Effector memory CD4-positive, alpha-beta T cell (primary cell): ENCODE results near the gene CLDN22.

Experiments
- DNase-seq, 3 donors: peaks; one replicate each; pipeline ENCODE4 v3.0.0-alpha.2; 2020
- H3K27ac ChIP-seq: 2 replicates; pipeline ENCODE4 v1.7.0; 2013; ENCODE audit warnings: mild to moderate bottlenecking, low read length, moderate library complexity; ENCODE audit not compliant: insufficient read depth, poor library complexity, severe bottlenecking
- H3K27me3 ChIP-seq: replicated peaks from 2 replicates; pipeline ENCODE4 v1.7.0; 2013; ENCODE audit warnings: mild to moderate bottlenecking, low read length; ENCODE audit not compliant: insufficient read depth, control insufficient read depth, poor library complexity, severe bottlenecking
- H3K36me3 ChIP-seq: 2 replicates; pipeline ENCODE4 v1.7.0; 2013; ENCODE audit warnings: mild to moderate bottlenecking, low read length, moderate library complexity; ENCODE audit not compliant: control insufficient read depth, insufficient read depth
- H3K4me1 ChIP-seq: 2 replicates; pipeline ENCODE4 v1.7.0; 2013; ENCODE audit warnings: low read length, mild to moderate bottlenecking; ENCODE audit not compliant: control insufficient read depth, insufficient read depth, poor library complexity, severe bottlenecking
- H3K4me3 ChIP-seq: 2 replicates; pipeline ENCODE4 v1.7.0; 2013; ENCODE audit warnings: low read length, low read depth, mild to moderate bottlenecking; ENCODE audit not compliant: insufficient read depth, poor library complexity, severe bottlenecking
- H3K9me3 ChIP-seq: 2 replicates; pipeline ENCODE4 v1.7.0; 2013; ENCODE audit warnings: mild to moderate bottlenecking, low read length, moderate library complexity; ENCODE audit not compliant: control insufficient read depth

CLDN22 gene

GRCh38 chr4:183347566-183347965 is 27.5 kb upstream of the CLDN22 start:
- H3K4me1 ChIP-seq: no peaks in the 10 kb centered on the region
- H3K27ac ChIP-seq: no peak overlapping the region
- H3K36me3 ChIP-seq: no peaks in the 10 kb centered on the region
- H3K9me3 ChIP-seq: no peaks in the 10 kb centered on the region
- no peak overlapping the region for H3K4me3 ChIP-seq
- H3K27me3 ChIP-seq: no peaks in the 10 kb centered on the region
- DNase-seq: no peak

DNA sequence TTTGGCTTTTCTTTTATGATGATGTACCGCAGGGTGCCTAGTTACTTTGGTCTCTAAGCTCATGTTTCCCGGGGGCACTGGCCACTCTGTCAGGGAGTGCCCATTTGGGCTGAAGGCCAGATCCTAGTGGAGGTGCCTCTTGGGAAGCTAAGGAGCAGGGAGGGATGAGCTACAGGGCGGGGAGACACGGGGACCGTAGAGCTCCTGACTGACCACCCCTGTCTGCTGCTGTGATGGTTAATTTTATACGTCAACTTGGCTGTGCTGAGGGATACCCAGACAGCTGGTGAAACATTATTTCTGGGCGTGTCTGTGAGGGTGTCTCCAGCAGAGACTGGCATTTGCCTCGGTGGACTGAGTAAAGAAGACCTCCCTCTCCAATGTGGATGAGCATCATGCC is 27.1 kb upstream of the CLDN22 start:
- H3K9me3 ChIP-seq: no peaks in the 10 kb centered on the region
- H3K4me1 ChIP-seq: no peaks in the 10 kb centered on the region
- no peak overlapping the region for H3K4me3 ChIP-seq

DNA sequence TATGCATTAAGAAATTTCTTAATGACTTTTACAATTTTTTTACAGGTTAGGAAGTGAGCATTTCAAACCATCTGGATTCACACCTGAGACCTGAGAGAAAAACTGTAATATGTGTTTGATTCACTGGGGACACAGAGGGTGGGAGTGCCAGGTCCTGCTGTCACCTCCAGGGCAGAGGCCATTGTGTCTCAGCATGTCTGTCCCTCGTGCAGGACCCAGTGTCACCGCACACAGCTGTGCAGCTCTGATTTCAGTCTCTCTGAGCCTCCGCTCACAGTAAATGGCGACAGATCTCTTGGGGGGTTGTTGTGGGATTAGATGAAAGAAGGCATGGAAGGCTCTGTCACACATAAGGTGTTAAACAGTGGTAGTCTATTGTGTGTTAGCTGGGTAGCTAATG is 25.2 kb upstream of the CLDN22 start:
- H3K4me1 ChIP-seq: no peaks in the 10 kb centered on the region
- H3K4me3 ChIP-seq: no peak overlapping the region
- no peaks in the 10 kb centered on the region for H3K36me3 ChIP-seq
- no peaks in the 10 kb centered on the region for H3K27me3 ChIP-seq
- H3K27ac ChIP-seq: no peak overlapping the region
- no peak for DNase-seq
- H3K9me3 ChIP-seq: no peaks in the 10 kb centered on the region

More for the DNA sequence above, 27.1 kb upstream of the CLDN22 start:
- no peaks in the 10 kb centered on the region for H3K36me3 ChIP-seq
- H3K27ac ChIP-seq: no peak overlapping the region
- H3K27me3 ChIP-seq: no peaks in the 10 kb centered on the region
- DNase-seq: no peak

- no peak for DNase-seq
- no peaks in the 10 kb centered on the region for H3K9me3 ChIP-seq
- H3K4me3 ChIP-seq: no peak overlapping the region
- no peaks in the 10 kb centered on the region for H3K27me3 ChIP-seq
- H3K4me1 ChIP-seq: no peaks in the 10 kb centered on the region
- no peaks in the 10 kb centered on the region for H3K36me3 ChIP-seq
- H3K27ac ChIP-seq: no peak overlapping the region
These were observed 24.6 kb upstream of the CLDN22 start for GRCh38 chr4:183344523-183345255.

- Histone ChIP-seq H3K27me3 (no peaks in the 10 kb centered on the region), H3K27ac (no peak overlapping the region), H3K4me3 (no peak overlapping the region), H3K9me3 (no peaks in the 10 kb centered on the region), H3K36me3 (no peaks in the 10 kb centered on the region), H3K4me1 (no peaks in the 10 kb centered on the region)
- no peak for DNase-seq
These were observed 23.7 kb upstream of the CLDN22 start for GRCh38 chr4:183343730-183344129.

DNA sequence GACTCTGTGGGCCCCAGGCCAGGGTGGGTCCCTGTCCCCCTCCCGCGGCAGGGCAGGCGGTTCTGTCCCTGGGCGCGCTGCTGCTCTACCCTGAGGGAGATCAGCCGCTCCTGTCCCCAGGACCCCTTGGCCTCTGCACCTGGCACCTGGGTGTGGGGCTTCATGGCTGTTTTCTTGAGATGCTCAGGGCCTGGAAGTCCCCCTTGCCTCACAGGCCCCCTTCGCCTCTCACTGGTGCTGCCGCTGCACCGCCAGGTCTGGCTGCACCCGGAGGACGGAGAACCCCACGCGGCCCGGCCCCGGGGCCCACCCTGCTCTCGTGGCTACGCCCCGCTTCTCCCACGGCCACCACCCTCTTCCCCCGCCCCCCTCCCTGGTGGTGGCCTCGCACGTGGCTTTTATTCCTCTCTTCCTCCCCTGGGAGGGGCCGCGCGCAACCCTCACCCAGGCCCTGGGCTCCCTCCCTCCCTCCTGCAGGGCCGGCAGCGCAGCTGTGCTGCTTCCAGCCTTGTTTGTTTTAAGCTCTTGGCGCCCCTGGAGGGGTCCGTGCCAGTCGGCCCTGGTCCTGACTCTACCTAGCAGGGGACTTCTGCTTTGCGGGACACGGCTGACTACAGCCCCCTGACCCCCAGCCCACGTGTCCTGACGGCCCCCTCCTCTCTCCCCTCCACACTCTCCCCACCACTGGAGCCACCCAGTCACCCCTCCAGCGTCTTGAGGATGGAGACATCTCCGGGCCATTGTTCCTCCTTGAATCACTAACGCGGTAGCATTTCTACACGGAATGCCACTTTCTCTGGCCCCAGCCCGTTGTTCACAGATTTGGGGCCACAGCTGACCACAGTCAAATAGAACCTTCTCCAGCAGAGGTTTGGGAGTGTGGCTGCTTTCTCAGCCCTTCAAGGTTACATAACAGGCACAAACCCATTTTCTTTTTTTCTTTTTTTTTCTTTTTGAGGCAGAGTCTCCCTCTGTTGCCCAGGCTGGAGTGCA is 22.8 kb upstream of the CLDN22 start:
- no peaks in the 10 kb centered on the region for H3K27me3 ChIP-seq
- H3K4me3 ChIP-seq: no peak overlapping the region
- no peaks in the 10 kb centered on the region for H3K36me3 ChIP-seq
- no peak overlapping the region for H3K27ac ChIP-seq
- H3K4me1 ChIP-seq: no peaks in the 10 kb centered on the region
- H3K9me3 ChIP-seq: no peaks in the 10 kb centered on the region
- no peak for DNase-seq

GRCh38 chr4:183337833-183338232 is 17.8 kb upstream of the CLDN22 start:
- H3K4me3 ChIP-seq: no peak overlapping the region
- no peaks in the 10 kb centered on the region for H3K27me3 ChIP-seq
- H3K9me3 ChIP-seq: no peaks in the 10 kb centered on the region
- no peaks in the 10 kb centered on the region for H3K4me1 ChIP-seq
- H3K36me3 ChIP-seq: no peaks in the 10 kb centered on the region
- no peak for DNase-seq
- no peak overlapping the region for H3K27ac ChIP-seq

DNA sequence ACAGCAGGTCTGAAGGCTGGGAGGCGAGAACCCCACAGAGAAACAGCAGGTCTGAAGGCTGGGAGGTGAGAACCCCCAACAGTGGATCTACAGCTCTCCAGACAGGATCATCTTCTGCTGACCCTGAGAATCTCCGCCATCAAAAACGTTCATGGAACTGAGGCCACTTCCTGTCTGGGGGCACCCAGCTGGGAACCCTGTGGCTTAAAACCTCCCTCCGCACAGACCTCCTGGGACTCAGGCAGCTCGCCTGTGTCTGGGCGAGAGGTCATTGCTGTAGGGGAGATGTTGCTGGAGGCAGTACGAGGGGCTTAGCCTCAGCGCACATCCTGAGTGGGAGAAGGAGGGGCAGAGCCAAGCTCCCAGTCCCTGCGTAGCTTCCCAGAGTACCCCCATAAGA is 17.3 kb upstream of the CLDN22 start:
- no peak overlapping the region for H3K27ac ChIP-seq
- DNase-seq: no peak
- no peaks in the 10 kb centered on the region for H3K4me1 ChIP-seq
- H3K36me3 ChIP-seq: no peaks in the 10 kb centered on the region
- H3K4me3 ChIP-seq: no peak overlapping the region
- no peaks in the 10 kb centered on the region for H3K9me3 ChIP-seq
- H3K27me3 ChIP-seq: no peaks in the 10 kb centered on the region

GRCh38 chr4:183335369-183335940 is 15.4 kb upstream of the CLDN22 start:
- Histone ChIP-seq H3K27ac (no peak overlapping the region), H3K9me3 (no peaks in the 10 kb centered on the region)

DNA sequence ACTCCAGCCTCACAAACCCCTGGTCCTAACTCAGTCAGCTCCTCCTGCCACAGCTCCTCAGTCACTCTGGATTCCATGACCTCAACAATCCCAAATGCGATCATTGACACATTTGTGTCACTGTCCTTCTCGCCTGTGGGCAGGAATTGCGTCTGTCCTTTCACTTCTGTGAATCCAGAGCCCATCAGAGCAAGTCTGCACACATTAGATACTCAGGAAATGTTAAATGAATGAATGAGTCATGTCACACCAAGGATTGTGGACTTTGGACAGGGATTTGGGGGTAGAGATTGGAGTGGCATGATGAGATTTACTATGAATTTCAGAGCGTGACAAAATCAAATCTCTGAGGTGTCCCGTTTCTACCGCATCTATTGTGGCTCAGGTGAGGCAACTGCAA is 13.9 kb upstream of the CLDN22 start:
- Histone ChIP-seq H3K4me1 (no peaks in the 10 kb centered on the region), H3K27me3 (no peaks in the 10 kb centered on the region), H3K4me3 (no peak overlapping the region), H3K27ac (no peak overlapping the region), H3K36me3 (no peaks in the 10 kb centered on the region), H3K9me3 (no peaks in the 10 kb centered on the region)
- no peak for DNase-seq

More at GRCh38 chr4:183335369-183335940, 15.4 kb upstream of the CLDN22 start:
- no peak for DNase-seq
- Histone ChIP-seq H3K27me3 (no peaks in the 10 kb centered on the region), H3K36me3 (no peaks in the 10 kb centered on the region), H3K4me3 (no peak overlapping the region), H3K4me1 (no peaks in the 10 kb centered on the region)
